ENCODE measurements around the gene GPI.

The GPI gene

DNA sequence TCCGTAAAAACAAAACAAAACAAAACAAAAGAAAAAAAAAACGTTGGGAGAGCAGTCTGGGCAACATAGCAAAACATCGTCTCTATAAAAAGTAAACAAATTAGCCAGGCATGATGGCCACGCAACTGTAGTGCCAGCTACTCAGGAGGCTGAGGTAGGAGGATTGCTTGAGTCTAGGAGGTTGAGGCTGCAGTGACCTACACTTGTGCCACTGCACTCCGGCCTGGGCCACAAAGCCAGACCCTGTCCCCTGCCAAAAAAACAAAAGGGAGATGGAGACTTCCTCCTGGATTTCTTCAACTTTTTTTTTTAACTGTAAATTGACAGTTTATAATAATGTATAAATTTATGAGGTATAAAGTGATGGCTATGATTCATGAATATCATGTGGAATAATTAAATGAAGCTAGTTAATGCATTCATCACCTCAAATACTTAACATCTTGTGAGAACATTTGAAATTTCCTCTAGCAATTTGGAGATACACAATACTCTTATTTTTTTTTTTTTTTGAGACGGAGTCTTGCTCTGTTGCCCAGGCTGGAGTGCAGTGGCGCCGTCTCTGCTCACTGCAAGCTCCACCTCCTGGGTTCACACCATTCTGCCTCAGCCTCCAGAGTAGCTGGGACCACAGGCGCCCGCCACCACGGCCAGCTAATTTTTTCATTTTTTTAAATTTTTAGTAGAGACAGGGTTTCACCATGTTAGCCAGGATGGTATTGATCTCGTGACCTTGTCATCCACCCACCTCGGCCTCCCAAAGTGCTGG, 41.1 kb downstream of the GPI start:
- no peak for DNase-seq

GRCh38 chr19:34408411-34408810, 43.4 kb downstream of the GPI start:
- no peak for DNase-seq

GRCh38 chr19:34409189-34410164, 44.5 kb downstream of the GPI start:
- no peak for DNase-seq

- no peak for DNase-seq
Measured at GRCh38 chr19:34411216-34411615, 46.2 kb downstream of the GPI start.

- DNase-seq, result no peak
Measured at GRCh38 chr19:34416021-34416545, 51.1 kb downstream of the GPI start.

DNA sequence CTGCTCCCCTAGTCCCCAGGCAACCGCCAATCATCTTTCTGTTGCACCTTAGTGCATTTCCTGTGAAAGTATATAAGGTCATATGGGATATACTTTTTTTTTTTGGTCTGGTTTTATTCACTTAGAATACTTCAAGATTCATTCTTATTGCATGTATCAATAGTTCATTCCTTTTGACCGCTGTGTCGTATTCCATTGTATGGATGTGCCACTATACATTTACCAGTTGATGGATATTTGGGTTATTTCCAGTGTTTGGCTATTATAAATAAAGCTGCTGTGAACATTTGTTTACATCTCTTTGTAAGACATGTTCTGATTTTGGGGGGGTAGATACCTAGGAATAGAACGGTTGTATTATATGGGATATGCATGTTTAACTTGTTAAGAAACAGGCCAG, 53.3 kb downstream of the GPI start:
- DNase-seq, result no peak

GRCh38 chr19:34426096-34426661, 61.2 kb downstream of the GPI start:
- no peak for DNase-seq

- peak; percentile 68 to 81 for DNase-seq
Measured at GRCh38 chr19:34428549-34429285, 63.7 kb downstream of the GPI start.

GRCh38 chr19:34429553-34429952, 64.6 kb downstream of the GPI start:
- DNase-seq, result no peak

GRCh38 chr19:34430738-34431625, 66.0 kb downstream of the GPI start:
- peak; percentile 42 to 60 for DNase-seq

- no peak for DNase-seq
Measured at GRCh38 chr19:34431681-34432402, 66.8 kb downstream of the GPI start.

DNA sequence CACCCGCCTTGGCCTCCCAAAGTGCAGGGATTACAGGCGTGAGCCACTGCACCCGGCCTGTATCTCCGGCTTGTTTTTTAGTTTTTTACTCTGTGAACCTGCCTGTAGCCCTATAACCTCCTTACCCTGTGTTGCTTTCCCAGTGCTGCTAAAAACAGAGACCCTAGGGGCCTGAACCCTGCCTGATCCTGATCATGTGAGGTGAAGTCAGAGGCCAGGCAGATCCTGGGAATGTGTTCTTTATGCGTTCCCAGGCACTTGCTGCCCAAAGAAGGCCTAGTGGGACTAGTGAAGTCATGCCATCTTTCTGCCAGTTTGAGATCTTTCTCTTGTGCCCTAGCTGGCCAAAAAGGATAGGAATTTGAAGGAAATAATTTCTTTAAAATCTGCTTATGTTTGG, 67.8 kb downstream of the GPI start:
- no peak for DNase-seq

GRCh38 chr19:34436716-34437115, 71.7 kb downstream of the GPI start:
- DNase-seq, result peak in 1 of 2 donors; percentile 5

DNA sequence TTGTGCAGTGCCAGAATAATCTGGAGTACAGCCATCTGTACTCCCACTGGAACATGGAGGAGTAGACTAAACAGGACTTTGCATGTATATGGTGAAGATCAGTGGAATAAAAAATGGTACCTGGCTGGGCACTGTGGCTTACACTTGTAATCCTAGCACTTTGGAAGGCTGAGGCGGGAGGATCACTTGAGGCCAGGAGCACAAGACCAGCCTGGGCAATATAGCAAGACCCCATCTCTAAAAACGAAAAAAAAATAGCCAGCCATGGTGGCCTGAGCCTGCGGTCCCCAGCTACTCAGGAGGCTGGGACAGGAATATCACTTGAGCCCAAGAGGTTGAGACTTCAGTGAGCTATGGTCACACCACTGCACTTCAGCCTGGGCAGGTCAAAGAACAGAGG, 83.2 kb downstream of the GPI start:
- no peak for DNase-seq
